ENCODE measurements around the gene DNAJB12.

The DNAJB12 gene

GRCh38 chr10:72295330-72295910 lies 59.3 kb downstream of the DNAJB12 start:
- Histone ChIP-seq H3K27me3 (ENCODE audit: low read length) (no peaks in the 10 kb centered on the region), H3K9ac (ENCODE audit: low read length) (no peak overlapping the region), H3K4me3 (ENCODE audit: insufficient read depth, low read length, poor library complexity, severe bottlenecking) (no peak overlapping the region), H2AFZ (ENCODE audit: low read depth, low read length, severe bottlenecking) (no peak overlapping the region), H3K9me3 (ENCODE audit: insufficient read depth, low read length) (no peaks in the 10 kb centered on the region), H3K36me3 (ENCODE audit: low read length) (no peaks in the 10 kb centered on the region), H3F3A (ENCODE audit: insufficient read depth) (peaks cover 7% of the 10 kb centered on the region), H4K20me1 (ENCODE audit: low read depth, low read length) (no peaks in the 10 kb centered on the region), H3K79me2 (ENCODE audit: insufficient read depth, low read length) (no peaks in the 10 kb centered on the region), H3K27ac (ENCODE audit: low read depth, low read length) (no peak overlapping the region), H3K9me2 (replicated peaks; ENCODE audit: insufficient read depth, low read length) (no peaks in the 10 kb centered on the region), H3K4me2 (ENCODE audit: low read depth, low read length, poor library complexity, severe bottlenecking) (no peak overlapping the region)
- TF ChIP-seq EZH2phosphoT487 (conservative IDR thresholded peaks at IDR 0.05; ENCODE audit: low read length), result no peak

GRCh38 chr10:72292223-72292691 lies 62.5 kb downstream of the DNAJB12 start:
- Histone ChIP-seq H3K36me3 (ENCODE audit: low read length) (no peaks in the 10 kb centered on the region), H3K4me2 (ENCODE audit: low read depth, low read length, poor library complexity, severe bottlenecking) (no peak overlapping the region), H3K79me2 (ENCODE audit: insufficient read depth, low read length) (no peaks in the 10 kb centered on the region), H3F3A (ENCODE audit: insufficient read depth) (peaks cover 4% of the 10 kb centered on the region; the same call in 1 of the 2 replicates), H3K9ac (ENCODE audit: low read length) (no peak overlapping the region), H3K9me2 (replicated peaks; ENCODE audit: insufficient read depth, low read length) (no peaks in the 10 kb centered on the region), H3K27me3 (ENCODE audit: low read length) (no peaks in the 10 kb centered on the region), H2AFZ (ENCODE audit: low read depth, low read length, severe bottlenecking) (no peak overlapping the region), H3K27ac (ENCODE audit: low read depth, low read length) (no peak overlapping the region), H3K4me3 (ENCODE audit: insufficient read depth, low read length, poor library complexity, severe bottlenecking) (no peak overlapping the region), H4K20me1 (ENCODE audit: low read depth, low read length) (no peaks in the 10 kb centered on the region), H3K9me3 (ENCODE audit: insufficient read depth, low read length) (no peaks in the 10 kb centered on the region)
- no peak for TF ChIP-seq CTCF (IDR thresholded peaks at IDR 0.05; ENCODE audit: insufficient read depth, low read length, poor library complexity, severe bottlenecking)
- TF ChIP-seq EZH2phosphoT487 (conservative IDR thresholded peaks at IDR 0.05; ENCODE audit: low read length), result no peak

- no peaks in the 10 kb centered on the region for H4K20me1 ChIP-seq (ENCODE audit: low read depth, low read length)
- H2AFZ ChIP-seq (ENCODE audit: low read depth, low read length, severe bottlenecking), result no peak overlapping the region
- no peak overlapping the region for H3K9ac ChIP-seq (ENCODE audit: low read length)
- no peaks in the 10 kb centered on the region for H3K9me3 ChIP-seq (ENCODE audit: insufficient read depth, low read length)
- no peaks in the 10 kb centered on the region for H3K9me2 ChIP-seq (replicated peaks; ENCODE audit: insufficient read depth, low read length)
- H3K36me3 ChIP-seq (ENCODE audit: low read length), result no peaks in the 10 kb centered on the region
- H3K4me3 ChIP-seq (ENCODE audit: insufficient read depth, low read length, poor library complexity, severe bottlenecking), result no peak overlapping the region
- no peaks in the 10 kb centered on the region for H3K27me3 ChIP-seq (ENCODE audit: low read length)
- no peak overlapping the region for H3K27ac ChIP-seq (ENCODE audit: low read depth, low read length)
- no peak overlapping the region for H3K4me2 ChIP-seq (ENCODE audit: low read depth, low read length, poor library complexity, severe bottlenecking)
- peaks cover 4% of the 10 kb centered on the region; the same call in 1 of the 2 replicates for H3F3A ChIP-seq (ENCODE audit: insufficient read depth)
- no peak for TF ChIP-seq CTCF (IDR thresholded peaks at IDR 0.05; ENCODE audit: insufficient read depth, low read length, poor library complexity, severe bottlenecking)
- TF ChIP-seq EZH2phosphoT487 (conservative IDR thresholded peaks at IDR 0.05; ENCODE audit: low read length), result no peak
- no peaks in the 10 kb centered on the region for H3K79me2 ChIP-seq (ENCODE audit: insufficient read depth, low read length)
Observed at GRCh38 chr10:72291019-72291532, 63.6 kb downstream of the DNAJB12 start.

GRCh38 chr10:72285972-72286521 lies 68.7 kb downstream of the DNAJB12 start:
- no peaks in the 10 kb centered on the region for H4K20me1 ChIP-seq (ENCODE audit: low read depth, low read length)
- H3K9me2 ChIP-seq (replicated peaks; ENCODE audit: insufficient read depth, low read length), result no peaks in the 10 kb centered on the region
- H3K27me3 ChIP-seq (ENCODE audit: low read length), result no peaks in the 10 kb centered on the region
- no peaks in the 10 kb centered on the region for H3F3A ChIP-seq (ENCODE audit: insufficient read depth)
- TF ChIP-seq EZH2phosphoT487 (conservative IDR thresholded peaks at IDR 0.05; ENCODE audit: low read length) (no peak), CTCF (IDR thresholded peaks at IDR 0.05; ENCODE audit: insufficient read depth, low read length, poor library complexity, severe bottlenecking) (no peak)
- H3K4me3 ChIP-seq (ENCODE audit: insufficient read depth, low read length, poor library complexity, severe bottlenecking), result no peak overlapping the region
- no peak overlapping the region for H3K27ac ChIP-seq (ENCODE audit: low read depth, low read length)
- H3K79me2 ChIP-seq (ENCODE audit: insufficient read depth, low read length), result no peaks in the 10 kb centered on the region
- H2AFZ ChIP-seq (ENCODE audit: low read depth, low read length, severe bottlenecking), result no peak overlapping the region
- H3K9me3 ChIP-seq (ENCODE audit: insufficient read depth, low read length), result no peaks in the 10 kb centered on the region
- no peak overlapping the region for H3K9ac ChIP-seq (ENCODE audit: low read length)
- H3K4me2 ChIP-seq (ENCODE audit: low read depth, low read length, poor library complexity, severe bottlenecking), result no peak overlapping the region
- H3K36me3 ChIP-seq (ENCODE audit: low read length), result no peaks in the 10 kb centered on the region
